Measurements from ENCODE around the gene CAPZA1.
A peak's percentile ranks its signal among the peaks of the same experiment; 100 is the strongest.

Gene CAPZA1

GRCh38 chr1:112674986-112675727 is 55.5 kb downstream of the CAPZA1 start (continued):
- TF ChIP-seq ZNF148 (tag by site-specific recombination; IDR thresholded peaks at IDR 0.05; ENCODE audit: borderline replicate concordance) (no peak), ZBTB26 (tag by site-specific recombination; optimal IDR thresholded peaks at IDR 0.05) (peak; percentile 89), IKZF3 (tag by site-specific recombination; IDR thresholded peaks at IDR 0.05) (no peak), CTCF (tag by site-specific recombination; IDR thresholded peaks at IDR 0.05) (peak; percentile 39; the same call in 1 of the 2 replicates), KLF17 (tag by site-specific recombination; IDR thresholded peaks at IDR 0.05) (no peak), ZBTB48 (tag by site-specific recombination; IDR thresholded peaks at IDR 0.05) (no peak)

- POLR2A ChIA-PET: interaction anchor here (0.5 to 6.0 kb wide), 6 partner anchors 17 to 285 kb away, joined by 3 to 91 read pairs (median 8); partner anchors contain the start of genes CTTNBP2NL and PPM1J
- peak; percentile 68 for TF ChIP-seq SCRT2 (tag by site-specific recombination; IDR thresholded peaks at IDR 0.05)
- TF ChIP-seq ZBTB17 (tag by site-specific recombination; IDR thresholded peaks at IDR 0.05): no peak
- TF ChIP-seq TRIM28 (IDR thresholded peaks at IDR 0.05; ENCODE audit: borderline replicate concordance, low read length): 0 out of 2 replicates have a peak, but pooled peaks have one; percentile 26
- TF ChIP-seq MYNN (tag by site-specific recombination; IDR thresholded peaks at IDR 0.05; ENCODE audit: borderline replicate concordance): peak; percentile 95
- TF ChIP-seq PRDM1 (tag by site-specific recombination; IDR thresholded peaks at IDR 0.05): 0 out of 2 replicates have a peak, but pooled peaks have one; percentile 26
- TF ChIP-seq SCRT1 (tag by site-specific recombination; IDR thresholded peaks at IDR 0.05; ENCODE audit: borderline replicate concordance): no peak
- TF ChIP-seq ZNF174 (tag by site-specific recombination; IDR thresholded peaks at IDR 0.05): no peak
- TF ChIP-seq ZSCAN16 (tag by site-specific recombination; IDR thresholded peaks at IDR 0.05): no peak
- Histone ChIP-seq H3K4me3 (ENCODE audit: low read depth, low read length) (peak overlapping the region; percentile 80), H3K4me1 (ENCODE audit: control insufficient read depth, insufficient read depth, low read length) (peaks cover 5% of the 10 kb centered on the region; the same call in 1 of the 2 replicates), H3K9me3 (ENCODE audit: control insufficient read depth, insufficient read depth, low read depth, low read length) (no peaks in the 10 kb centered on the region), H3K36me3 (ENCODE audit: control insufficient read depth in 2 of 2, insufficient read depth in 1 of 2, low read length in 2 of 2) (peaks cover 0 to 34% of the 10 kb centered on the region in 2 experiments; a peak in 1 of 3 replicates), H3K27ac (ENCODE audit: extremely low read depth, low read depth, low read length) (peak overlapping the region; percentile 85; the same call in 1 of the 2 replicates)
- CTCF ChIA-PET: interaction anchor here (0.7 to 1.9 kb wide), 5 partner anchors 12 to 152 kb away, joined by 3 to 11 read pairs (median 4); no protein-coding TSS in a partner anchor
Measured at GRCh38 chr1:112675728-112676381, 56.2 kb downstream of the CAPZA1 start.

Measured in HEK293 (cell line).